Testis (tissue), 2 donors: ENCODE measurements around the gene THPO.

ENCODE experiments used
- CTCF ChIP-seq, 3 experiments: fragments of 450-650 bp in 2 of 3; fragments of 200-600 bp in 1 of 3; sonication (generic) in 1 of 3; IDR thresholded peaks; one replicate each; pipeline ENCODE4 v1.5.1; 2016 to 2019; ENCODE audit warnings: antibody characterized with exemption in 3 of 3, mild to moderate bottlenecking in 2 of 3, moderate library complexity in 1 of 3
- POLR2A ChIP-seq: fragments of 450-650 bp; IDR thresholded peaks from one replicate; pipeline ENCODE4 v1.6.1; 2017; ENCODE audit warnings: antibody characterized with exemption, mild to moderate bottlenecking, moderate library complexity

- TF ChIP-seq CTCF (IDR thresholded peaks at IDR 0.05) = no peak
- no peak for TF ChIP-seq POLR2A
Measured at GRCh38 chr3:184368116-184368515, 9.9 kb downstream of the THPO start.
